ENCODE data around the gene IPMK. TPM values are rescaled to one million over a fixed set of nuclear protein-coding genes. Genes with fewer than 3 reads are reported as not detected.

Gene IPMK
- total RNA-seq, 1 experiment from 2014 or later, result 7.2 TPM

DNA sequence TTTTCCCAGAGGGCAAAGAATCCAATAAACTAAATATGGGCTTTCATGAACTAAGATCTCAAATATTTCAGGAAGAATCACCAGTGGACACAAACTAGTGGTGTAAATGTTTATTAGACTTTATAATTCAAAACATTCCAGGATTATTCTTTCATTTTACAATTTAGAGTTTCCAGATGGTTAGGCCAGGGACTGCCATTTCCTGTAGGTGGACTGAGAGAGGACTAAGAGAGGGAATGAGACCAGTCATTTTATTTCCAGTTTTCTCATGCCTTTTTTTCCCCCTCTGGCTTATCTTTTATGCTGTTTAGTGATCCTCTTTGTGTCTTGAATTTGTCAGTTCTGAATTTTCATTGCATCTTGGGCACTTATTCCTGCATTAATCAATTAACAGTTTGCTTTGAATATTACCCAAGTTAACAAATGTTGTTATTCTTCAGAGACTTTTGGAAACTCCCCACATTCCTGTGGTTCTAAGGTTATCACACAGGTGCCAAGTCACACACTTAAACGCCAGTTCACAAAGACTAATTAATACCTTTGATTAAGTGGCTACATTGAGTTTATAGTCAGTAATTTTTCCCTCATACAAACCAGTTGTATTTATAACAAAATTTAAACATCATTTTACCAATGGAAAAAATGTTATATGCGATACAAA is 13.5 kb upstream of the IPMK start:
- no peak overlapping the region for H3K4me2 ChIP-seq (ENCODE audit: insufficient read depth, insufficient read length, low read length)
- no peak overlapping the region for H3K23ac ChIP-seq (ENCODE audit: insufficient read length, low read depth, low read length)
- no peak for DNase-seq
- peaks cover 2 to 16% (median 8%) of the 10 kb centered on the region in 3 experiments; a peak in 5 of 7 replicates for H3K36me3 Mint-ChIP-seq (ENCODE audit: insufficient read depth in 1 of 3, low read depth in 3 of 3)
- H3K27ac ChIP-seq (ENCODE audit: insufficient read length, low read depth, low read length), result no peak overlapping the region
- no peaks in the 10 kb centered on the region for H3K4me1 ChIP-seq (ENCODE audit: insufficient read depth, low read length)
- no peak overlapping the region for H3K4ac ChIP-seq (ENCODE audit: low read depth, low read length)
- H3K27me3 ChIP-seq (ENCODE audit: insufficient read depth, low read length), result no peaks in the 10 kb centered on the region
- WGBS (ENCODE audit: extremely low coverage, insufficient read length, low lambda C conversion rate), result no CpG with 5 or more reads among the region's 2 CpGs
- H3K27me3 Mint-ChIP-seq (ENCODE audit: low read depth), result no peaks in the 10 kb centered on the region
- H2BK120ac ChIP-seq (ENCODE audit: low read depth, low read length, poor library complexity, severe bottlenecking), result no peak overlapping the region
- no peak overlapping the region for H4K91ac ChIP-seq (ENCODE audit: insufficient read length, low read depth, low read length)
- no peak overlapping the region for H2AFZ ChIP-seq (ENCODE audit: low read length)
- no peak overlapping the region for H2AK5ac ChIP-seq (ENCODE audit: insufficient read length, low read length)
- H3K79me1 ChIP-seq (ENCODE audit: insufficient read depth, low read depth, low read length, poor library complexity, severe bottlenecking), result peaks cover 2% of the 10 kb centered on the region
- no peak overlapping the region for H3K4me3 Mint-ChIP-seq
- H4K8ac ChIP-seq (replicated peaks; ENCODE audit: insufficient read length, low read depth, low read length), result no peak overlapping the region
- H2BK15ac ChIP-seq (ENCODE audit: low read depth, low read length), result no peak overlapping the region
- H3K56ac ChIP-seq (ENCODE audit: insufficient read length, low read depth, low read length), result no peak overlapping the region
- no peak overlapping the region for H3K27ac Mint-ChIP-seq
- H2BK5ac ChIP-seq (ENCODE audit: insufficient read length, low read length), result no peak overlapping the region
- no peaks in the 10 kb centered on the region for H3K9me3 ChIP-seq (ENCODE audit: control insufficient read depth, low read depth, low read length)
- H3K18ac ChIP-seq (ENCODE audit: insufficient read length, low read depth, low read length), result no peak overlapping the region
- H3K4me1 Mint-ChIP-seq, result peaks cover 0 to 5% of the 10 kb centered on the region in 2 experiments; a peak in 1 of 4 replicates
- H3K23me2 ChIP-seq (ENCODE audit: insufficient read length, low read depth, low read length, poor library complexity, severe bottlenecking), result no peaks in the 10 kb centered on the region
- no peak for TF ChIP-seq CTCF (conservative IDR thresholded peaks at IDR 0.05)
- H2BK20ac ChIP-seq (ENCODE audit: low read depth, low read length, poor library complexity, severe bottlenecking), result no peak overlapping the region
- H3K9ac ChIP-seq (ENCODE audit: extremely low read depth, insufficient read length, low read length), result no peak overlapping the region
- no peak overlapping the region for H3K14ac ChIP-seq (ENCODE audit: insufficient read depth, low read length)
- no peak overlapping the region for H2BK12ac ChIP-seq (ENCODE audit: insufficient read length, low read depth, low read length)
- H3K9me3 Mint-ChIP-seq, result no peaks in the 10 kb centered on the region
- no peaks in the 10 kb centered on the region for H3K79me2 ChIP-seq (ENCODE audit: insufficient read depth, low read length)
- no peaks in the 10 kb centered on the region for H4K20me1 ChIP-seq (ENCODE audit: control insufficient read depth, insufficient read depth, insufficient read length)
- no peak overlapping the region for H3T11ph ChIP-seq (ENCODE audit: low read length)
- H4K5ac ChIP-seq (ENCODE audit: insufficient read length, low read depth, low read length), result no peak overlapping the region
